Breast epithelium (tissue), 3 donors: ENCODE measurements around the gene PPT2.

Experiments
- POLR2A ChIP-seq: fragments of 450-650 bp; IDR thresholded peaks from one replicate; pipeline ENCODE4 v1.6.1; 2016; ENCODE audit warnings: antibody characterized with exemption, mild to moderate bottlenecking, moderate library complexity
- TF ChIP-seq, protein P1 (sequence below), 3 donors: fragments of 450-650 bp; IDR thresholded peaks; one replicate each; pipeline ENCODE4 v1.5.1; 2016 to 2017; ENCODE audit warnings: antibody characterized with exemption in 3 of 3, mild to moderate bottlenecking in 3 of 3, moderate library complexity in 3 of 3

GRCh38 chr6:32131439-32131948 lies 22.4 kb upstream of the PPT2 start:
- TF ChIP-seq, protein P1, sequence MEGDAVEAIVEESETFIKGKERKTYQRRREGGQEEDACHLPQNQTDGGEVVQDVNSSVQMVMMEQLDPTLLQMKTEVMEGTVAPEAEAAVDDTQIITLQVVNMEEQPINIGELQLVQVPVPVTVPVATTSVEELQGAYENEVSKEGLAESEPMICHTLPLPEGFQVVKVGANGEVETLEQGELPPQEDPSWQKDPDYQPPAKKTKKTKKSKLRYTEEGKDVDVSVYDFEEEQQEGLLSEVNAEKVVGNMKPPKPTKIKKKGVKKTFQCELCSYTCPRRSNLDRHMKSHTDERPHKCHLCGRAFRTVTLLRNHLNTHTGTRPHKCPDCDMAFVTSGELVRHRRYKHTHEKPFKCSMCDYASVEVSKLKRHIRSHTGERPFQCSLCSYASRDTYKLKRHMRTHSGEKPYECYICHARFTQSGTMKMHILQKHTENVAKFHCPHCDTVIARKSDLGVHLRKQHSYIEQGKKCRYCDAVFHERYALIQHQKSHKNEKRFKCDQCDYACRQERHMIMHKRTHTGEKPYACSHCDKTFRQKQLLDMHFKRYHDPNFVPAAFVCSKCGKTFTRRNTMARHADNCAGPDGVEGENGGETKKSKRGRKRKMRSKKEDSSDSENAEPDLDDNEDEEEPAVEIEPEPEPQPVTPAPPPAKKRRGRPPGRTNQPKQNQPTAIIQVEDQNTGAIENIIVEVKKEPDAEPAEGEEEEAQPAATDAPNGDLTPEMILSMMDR (IDR thresholded peaks at IDR 0.05) = no peak
- TF ChIP-seq POLR2A = no peak
